ENCODE results near the gene MEOX2.

The MEOX2 gene

DNA sequence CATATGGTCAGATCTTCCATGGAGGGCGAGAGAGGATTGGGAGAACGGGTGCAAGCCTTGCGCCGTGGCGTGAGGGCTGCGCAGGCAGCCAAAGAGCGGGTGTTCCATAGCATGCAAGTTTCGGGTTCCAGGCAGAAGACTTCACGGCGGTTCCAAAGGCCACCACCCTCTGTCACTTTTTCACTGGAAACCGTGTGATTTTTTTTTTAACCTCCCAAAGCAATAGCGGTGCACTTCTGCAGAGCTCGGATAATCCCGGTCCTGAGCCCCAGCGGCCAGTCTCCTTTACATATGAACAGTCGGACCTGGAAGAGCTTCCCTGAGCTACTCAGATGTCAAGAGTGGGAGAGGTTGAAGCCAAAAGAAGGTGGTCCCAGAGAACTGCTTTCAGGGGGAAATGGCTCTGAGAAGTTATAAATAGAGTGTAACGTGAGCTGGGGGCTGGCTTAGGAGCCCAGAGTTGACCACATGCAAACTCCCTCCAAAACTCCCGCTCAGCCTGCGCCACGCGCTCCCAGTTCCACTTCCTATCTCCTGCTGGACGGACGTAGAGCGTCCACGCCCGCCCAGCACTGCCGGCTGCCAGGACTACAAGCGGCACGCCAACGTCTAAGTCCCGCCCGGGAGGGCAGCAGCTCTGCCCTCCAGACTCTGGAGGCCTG is at the start of gene MEOX2:
Gene MEOX2, minus strand, starts transcription at position 389 of the 662 bp plus-strand sequence. Its CDS starts 281 bp downstream, at position 108.
- DNase-seq, result peak; percentile 86 to 92

- no peak for DNase-seq
These were observed 43.3 kb upstream of the MEOX2 start for GRCh38 chr7:15729746-15730145.

DNA sequence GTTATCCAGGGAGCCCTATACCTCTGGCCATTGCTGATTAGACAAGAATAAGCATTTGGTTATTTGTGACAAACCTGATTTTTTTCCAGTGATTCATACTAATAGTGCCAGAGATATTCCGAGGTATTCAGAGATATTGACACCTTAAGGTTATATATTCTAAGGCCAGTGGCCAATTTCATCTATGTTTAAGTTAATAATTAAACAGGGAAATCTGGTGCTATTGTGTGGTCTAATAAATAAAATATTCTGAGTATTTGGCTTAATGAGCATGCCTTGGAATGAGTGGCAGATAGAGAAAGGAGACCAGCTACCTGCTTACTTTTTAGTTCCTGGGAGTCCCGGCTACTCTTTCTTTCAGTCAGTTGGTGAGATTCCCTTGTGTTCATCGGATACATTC is 38.6 kb upstream of the MEOX2 start:
- no peak for DNase-seq

DNA sequence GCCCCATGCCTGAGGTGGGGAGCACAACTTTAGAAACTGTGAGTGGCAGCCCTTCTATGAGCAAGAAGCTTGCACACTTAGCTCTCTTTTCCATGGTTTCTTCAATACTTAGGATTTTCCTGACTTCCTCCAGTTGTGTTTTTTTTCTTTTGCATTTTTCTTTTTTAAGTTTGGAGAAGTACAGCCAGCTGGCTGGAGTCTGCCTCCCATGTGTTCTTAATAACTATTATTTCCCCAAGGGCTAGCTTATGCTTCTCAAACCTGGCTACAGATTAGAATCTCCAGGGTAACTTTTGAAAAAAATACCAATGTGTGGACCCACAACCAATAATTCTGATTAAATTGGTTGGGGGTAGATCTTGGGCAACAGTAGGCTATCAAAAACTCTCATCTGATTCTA is 37.4 kb upstream of the MEOX2 start:
- DNase-seq, result no peak

DNA sequence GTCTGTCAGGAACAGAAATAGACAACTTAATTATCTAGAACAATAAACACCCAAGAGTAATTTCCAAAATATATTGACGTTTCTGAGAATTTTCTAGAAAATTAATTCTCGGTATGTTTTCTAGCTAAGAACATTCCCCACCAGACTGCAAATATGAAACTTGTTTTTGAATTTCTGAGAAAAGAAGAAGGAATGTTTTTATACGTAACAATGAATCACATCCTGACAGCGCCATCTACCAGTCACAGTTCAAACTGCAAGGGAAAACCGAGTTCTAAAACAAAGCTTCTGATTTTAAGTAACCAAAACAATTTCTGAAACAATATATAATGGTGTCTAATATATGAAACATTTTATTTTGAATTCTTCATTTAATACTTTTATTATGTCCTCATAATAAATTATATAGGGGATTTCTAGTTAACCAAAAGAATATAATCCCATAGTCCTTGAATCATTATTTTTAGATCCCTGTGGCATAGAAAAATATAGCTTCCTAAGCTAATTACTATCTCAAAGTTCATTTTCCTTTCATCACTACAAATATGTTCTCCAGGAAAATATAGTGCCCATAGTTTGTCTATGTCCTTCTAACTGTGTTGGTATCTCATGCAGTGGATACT is 34.5 kb upstream of the MEOX2 start:
- DNase-seq, result peak in 1 of 2 experiments; percentile 42

DNA sequence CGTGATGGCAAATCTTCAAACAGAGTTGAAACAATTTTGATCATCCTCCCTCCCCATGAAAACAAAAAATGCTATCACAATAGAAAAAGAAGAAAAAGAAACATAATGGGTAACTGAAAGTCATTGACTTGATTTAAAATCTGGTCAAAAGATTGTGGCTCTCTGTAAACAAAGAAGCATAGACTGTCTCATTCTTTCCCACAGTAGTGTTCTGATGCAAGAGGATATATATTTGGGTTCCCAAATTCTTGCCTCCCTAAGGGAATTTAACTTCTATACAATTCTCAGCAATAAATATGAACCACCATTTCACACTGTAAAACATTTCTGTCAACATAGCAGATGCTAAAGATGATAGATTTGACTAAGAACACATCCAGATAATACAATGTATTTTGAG is 32.8 kb upstream of the MEOX2 start:
- no peak for DNase-seq

DNA sequence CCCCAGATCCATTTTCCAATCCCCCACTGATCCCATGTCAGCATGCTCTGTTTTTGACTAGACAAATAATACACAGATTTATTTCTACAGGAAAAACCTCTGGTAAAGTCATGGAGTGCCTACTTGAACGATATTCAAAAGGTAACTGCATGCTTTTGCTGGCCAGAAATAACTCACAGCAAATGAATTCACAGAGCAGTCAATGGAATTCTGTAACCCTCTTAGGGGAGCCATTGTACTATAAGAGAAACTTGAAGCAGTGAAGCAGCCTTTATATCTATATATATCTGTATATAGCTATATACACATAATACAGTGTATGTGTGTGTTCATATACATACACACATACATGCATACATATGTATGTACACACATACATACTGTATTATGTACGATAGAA is 29.0 kb upstream of the MEOX2 start:
- DNase-seq, result no peak

DNA sequence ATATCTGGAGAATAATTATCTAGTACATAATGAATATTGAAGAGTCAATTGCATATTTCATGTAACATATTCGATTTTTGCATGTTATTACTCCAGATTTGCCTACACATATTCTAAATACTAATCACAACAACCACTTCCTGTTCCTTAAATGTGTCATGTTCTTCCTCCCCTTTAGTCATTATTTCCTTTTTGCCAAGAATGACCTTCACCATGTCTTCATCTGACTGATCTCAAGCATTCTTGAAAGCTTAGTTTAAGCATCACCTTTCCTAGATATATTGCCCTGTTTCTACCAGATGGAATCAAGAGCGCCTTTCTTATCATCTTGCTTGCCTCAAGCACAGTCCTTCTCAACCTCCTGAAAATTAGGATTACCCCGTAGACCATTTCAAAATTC is 23.5 kb upstream of the MEOX2 start:
- DNase-seq, result no peak

DNA sequence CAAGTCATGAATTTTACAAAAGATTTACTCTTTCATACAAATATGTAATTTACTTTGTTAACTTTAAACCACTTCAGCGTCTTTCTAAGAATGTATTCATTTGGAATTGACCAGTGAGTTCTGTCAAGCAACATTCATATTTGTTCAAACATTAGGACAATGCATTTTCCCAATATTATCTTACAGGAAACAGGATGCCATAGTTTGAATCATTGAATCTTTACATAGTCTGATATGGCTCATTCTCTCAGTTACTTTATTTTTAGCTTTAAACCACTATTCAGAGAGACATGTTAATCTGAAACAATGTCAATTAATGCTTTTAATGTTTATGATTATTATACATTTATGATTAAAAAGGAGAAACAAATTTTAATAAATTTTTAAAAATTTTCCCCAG is 21.1 kb upstream of the MEOX2 start:
- no peak for DNase-seq

- no peak for DNase-seq
These were observed 17.2 kb upstream of the MEOX2 start for GRCh38 chr7:15703732-15704131.

GRCh38 chr7:15692501-15693020 is 6.1 kb upstream of the MEOX2 start:
- peak; percentile 17 to 56 for DNase-seq

- DNase-seq, result peak; percentile 34 to 67
These were observed 2.4 kb upstream of the MEOX2 start for GRCh38 chr7:15688911-15689310.

DNA sequence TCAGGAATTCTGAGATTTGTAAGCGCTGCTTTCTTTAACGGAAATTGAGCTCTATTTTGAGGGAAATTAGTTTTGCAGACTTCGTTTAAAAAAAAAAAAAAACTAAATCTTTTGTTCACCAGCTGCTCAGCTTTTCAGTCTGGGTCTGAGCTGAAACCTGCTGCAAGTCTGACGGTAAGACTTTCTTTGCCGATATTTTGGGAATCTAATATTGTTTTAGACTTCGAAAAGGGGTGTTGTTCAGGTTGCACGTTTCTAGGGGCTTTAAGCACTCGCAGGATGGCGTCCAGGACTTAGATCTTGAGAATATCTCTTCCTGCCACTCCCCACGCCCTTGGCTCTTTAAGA is 1.8 kb upstream of the MEOX2 start:
- peak; percentile 48 to 51 for DNase-seq

GRCh38 chr7:15687546-15688278 is 1.2 kb upstream of the MEOX2 start:
- peak; percentile 65 to 88 for DNase-seq

DNA sequence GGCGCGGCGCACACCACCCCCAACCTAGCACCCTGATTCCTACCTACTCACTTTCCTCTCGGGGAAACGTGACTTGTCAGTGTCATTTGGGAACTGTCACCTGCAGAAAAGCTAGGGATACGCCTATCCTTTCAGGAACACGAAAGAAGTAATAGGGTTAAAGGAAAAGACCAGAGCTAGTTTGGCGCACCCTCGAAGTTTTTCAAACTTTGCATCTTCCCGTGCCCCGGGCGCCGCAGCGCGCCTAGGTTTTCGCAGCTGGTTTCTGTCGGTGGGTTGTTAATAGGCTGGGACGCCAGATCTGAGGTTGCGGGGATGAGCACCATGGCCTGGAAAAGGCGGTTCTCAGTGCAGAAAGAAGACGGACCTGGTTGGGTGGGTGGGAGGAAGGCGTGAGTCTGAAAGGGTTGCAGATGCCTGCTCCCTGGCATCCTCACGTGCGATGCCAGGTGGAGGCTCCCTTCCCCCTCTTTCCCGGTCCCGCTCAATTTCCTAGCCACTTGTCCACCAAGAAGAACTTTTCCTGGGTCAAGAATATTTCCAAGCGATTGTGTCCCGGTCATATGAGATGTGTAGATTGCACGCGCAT is 568 bp upstream of the MEOX2 start:
- peak; percentile 50 to 67 for DNase-seq

- DNase-seq, result peak; percentile 61 to 74
These were observed 857 bp downstream of the MEOX2 start for GRCh38 chr7:15685358-15686294.

- DNase-seq, result peak; percentile 67 to 90
These were observed 1.6 kb downstream of the MEOX2 start for GRCh38 chr7:15684871-15685270.

GRCh38 chr7:15684111-15684800 is 2.2 kb downstream of the MEOX2 start:
- DNase-seq, result peak in 1 of 2 experiments; percentile 59

DNA sequence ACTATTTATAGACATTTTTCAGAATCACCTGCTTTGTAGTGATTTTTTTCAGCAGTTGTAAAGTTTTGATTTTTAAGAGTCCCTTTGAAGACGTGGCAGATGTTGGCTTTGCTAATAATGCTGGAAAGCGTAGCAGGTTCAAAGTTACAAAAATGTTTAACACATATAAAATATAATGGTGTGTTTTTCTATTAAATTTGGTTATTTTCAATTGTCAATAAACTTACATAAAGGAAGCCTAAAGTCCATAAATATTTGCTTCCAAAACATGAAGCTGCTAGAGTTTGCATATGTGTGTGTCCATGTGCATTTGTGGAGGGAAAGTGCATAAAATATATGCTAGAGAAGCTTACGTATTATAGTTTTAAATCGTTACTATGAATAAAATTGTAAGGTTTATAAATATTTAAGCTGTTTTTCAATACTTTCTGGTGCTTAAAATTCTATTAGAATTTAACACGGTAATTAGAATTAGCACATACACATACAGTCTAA is 3.7 kb downstream of the MEOX2 start:
- peak in 1 of 2 experiments; percentile 7 for DNase-seq

DNA sequence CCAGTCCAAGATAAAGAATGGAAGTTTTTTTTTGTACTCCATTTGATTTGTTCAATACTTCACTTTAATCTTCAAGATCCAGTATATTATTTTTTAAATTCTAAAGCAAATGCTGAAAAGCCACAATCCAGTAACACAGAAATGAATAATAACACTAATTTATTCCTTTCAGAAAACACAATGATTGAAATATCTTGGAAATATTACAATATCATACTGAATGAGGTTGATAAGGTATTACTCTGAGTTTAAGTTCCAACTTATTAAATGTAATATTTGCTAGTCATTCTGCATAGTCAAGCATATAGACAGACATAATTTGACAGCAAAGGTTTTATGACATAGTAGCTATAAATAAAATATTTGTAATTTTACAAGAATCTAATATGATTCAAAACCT is 4.4 kb downstream of the MEOX2 start:
- DNase-seq, result no peak

GRCh38 chr7:15681631-15682030 is 4.9 kb downstream of the MEOX2 start:
- DNase-seq, result no peak

DNA sequence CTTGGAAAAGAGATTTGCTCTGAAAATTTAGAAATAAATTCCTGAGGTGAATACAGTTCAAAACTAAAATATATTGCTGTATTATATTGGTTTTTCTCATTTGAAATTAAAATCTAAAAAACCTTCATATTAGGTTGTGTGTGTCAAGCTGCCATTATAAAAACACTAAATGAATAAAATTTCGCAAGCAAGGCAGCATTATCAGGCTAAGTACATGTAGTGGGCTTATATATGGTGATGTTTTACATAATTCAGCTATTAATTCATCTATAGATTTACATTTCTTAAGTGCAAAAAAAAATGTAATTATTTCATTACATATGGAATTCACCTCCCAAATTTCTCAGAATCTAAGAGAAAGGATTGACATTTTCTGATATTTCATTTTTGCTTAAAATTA is 5.3 kb downstream of the MEOX2 start:
- no peak for DNase-seq
